ENCODE measurements around the gene UBE3C. TPM values are rescaled to one million over a fixed set of nuclear protein-coding genes. Genes with fewer than 3 reads are reported as not detected.

The UBE3C gene
- 10 to 100 TPM; 47.9 to 91.8 (median 66.2) TPM for total RNA-seq

GRCh38 chr7:157138424-157139110 lies at the start of gene UBE3C:
UBE3C (plus strand) TSS chr7:157138926; CDS start chr7:157139273, 347 bp downstream.
- intact Hi-C loops (cut with DNase I; ENCODE audit: low total_unique reads) (no loop called here), in situ Hi-C loops (cut with MboI; ENCODE audit: low pct_ligation_motif_present in 1 of 4, low pct_unique_long_range_greater_than_20kb in 1 of 4, low sequenced_read_pairs in 3 of 4) (loop anchor here in 3 of 4 donors (10.0 to 25.0 kb wide), 2 partner anchors 176 to 184 kb away; no protein-coding TSS in a partner anchor)
- Histone ChIP-seq H3K9me3 (no peaks in the 10 kb centered on the region), H3K4me1 (peaks cover 17 to 26% (median 18%) of the 10 kb centered on the region in 4 donors), H3K27me3 (no peaks in the 10 kb centered on the region), H3K4me3 (peak within 1 kb of the TSS; percentile 66 to 89 (median 77)), H3K36me3 (no peaks in the 10 kb centered on the region), H3K27ac (peak within 1 kb of the TSS; percentile 93 to 99 (median 96))
- DNase-seq, result peak; percentile 92
- WGBS, 2 donors (ENCODE audit: low coverage in 1 of 2), result 1% methylated on average over 77 of the region's 80 CpGs; no CpG with 5 or more reads in 1 of the 2 donors
- TF ChIP-seq POLR2AphosphoS5 (IDR thresholded peaks at IDR 0.05) (peak; percentile 67 to 82 (median 68)), POLR2A (IDR thresholded peaks at IDR 0.05) (peak; percentile 55), CTCF (IDR thresholded peaks at IDR 0.05) (no peak)

GRCh38 chr7:157089100-157089610 lies 49.6 kb upstream of the UBE3C start:
- Histone ChIP-seq H3K4me3 (no peak overlapping the region), H3K27me3 (peaks cover 4% of the 10 kb centered on the region), H3K36me3 (no peaks in the 10 kb centered on the region), H3K4me1 (no peaks in the 10 kb centered on the region), H3K27ac (no peak overlapping the region), H3K9me3 (peaks cover 0 to 10% of the 10 kb centered on the region in 2 donors)
- in situ Hi-C loops (cut with MboI; ENCODE audit: low pct_ligation_motif_present in 1 of 4, low pct_unique_long_range_greater_than_20kb in 1 of 4, low sequenced_read_pairs in 3 of 4), result no loop called here
- TF ChIP-seq POLR2AphosphoS5 (IDR thresholded peaks at IDR 0.05), result no peak
- no peak for TF ChIP-seq POLR2A (IDR thresholded peaks at IDR 0.05)
- no peak for TF ChIP-seq CTCF (IDR thresholded peaks at IDR 0.05)
- no peak for TF ChIP-seq EP300 (IDR thresholded peaks at IDR 0.05; ENCODE audit: low read depth)
- intact Hi-C loops (cut with DNase I; ENCODE audit: low total_unique reads), result no loop called here
- no peak for DNase-seq
- WGBS, 2 donors (ENCODE audit: low coverage in 1 of 2), result 65 to 100% methylated on average over 1 to 15 of the region's 15 CpGs

- Histone ChIP-seq H3K36me3 (no peaks in the 10 kb centered on the region), H3K4me3 (no peak overlapping the region), H3K27me3 (peaks cover 4% of the 10 kb centered on the region), H3K27ac (no peak overlapping the region), H3K4me1 (no peaks in the 10 kb centered on the region), H3K9me3 (no peaks in the 10 kb centered on the region)
- no peak for TF ChIP-seq EP300 (IDR thresholded peaks at IDR 0.05; ENCODE audit: low read depth)
- no peak for TF ChIP-seq POLR2AphosphoS5 (IDR thresholded peaks at IDR 0.05)
- no peak for TF ChIP-seq POLR2A (IDR thresholded peaks at IDR 0.05)
- no peak for TF ChIP-seq CTCF (IDR thresholded peaks at IDR 0.05)
- in situ Hi-C loops (cut with MboI; ENCODE audit: low pct_ligation_motif_present in 1 of 4, low pct_unique_long_range_greater_than_20kb in 1 of 4, low sequenced_read_pairs in 3 of 4) (no loop called here), intact Hi-C loops (cut with DNase I; ENCODE audit: low total_unique reads) (no loop called here)
- 73 to 88% methylated on average over 3 to 25 of the region's 25 CpGs for WGBS, 2 donors (ENCODE audit: low coverage in 1 of 2)
- no peak for DNase-seq
Observed at GRCh38 chr7:157090485-157091165, 48.1 kb upstream of the UBE3C start.

GRCh38 chr7:157096286-157097055 lies 42.3 kb upstream of the UBE3C start:
- in situ Hi-C loops (cut with MboI; ENCODE audit: low pct_ligation_motif_present in 1 of 4, low pct_unique_long_range_greater_than_20kb in 1 of 4, low sequenced_read_pairs in 3 of 4) (no loop called here), intact Hi-C loops (cut with DNase I; ENCODE audit: low total_unique reads) (no loop called here)
- TF ChIP-seq POLR2AphosphoS5 (IDR thresholded peaks at IDR 0.05), result no peak
- TF ChIP-seq CTCF (IDR thresholded peaks at IDR 0.05), result no peak
- no peak for TF ChIP-seq POLR2A (IDR thresholded peaks at IDR 0.05)
- no peak for TF ChIP-seq EP300 (IDR thresholded peaks at IDR 0.05; ENCODE audit: low read depth)
- Histone ChIP-seq H3K27ac (no peak overlapping the region), H3K9me3 (no peaks in the 10 kb centered on the region), H3K4me1 (no peaks in the 10 kb centered on the region), H3K27me3 (peaks cover 4% of the 10 kb centered on the region), H3K36me3 (no peaks in the 10 kb centered on the region), H3K4me3 (no peak overlapping the region)
- 45 to 64% methylated on average over 10 to 26 of the region's 26 CpGs for WGBS, 2 donors (ENCODE audit: low coverage in 1 of 2)
- no peak for DNase-seq
